Suppressor macrophage treated with lipopolysaccharide for 1 hour (primary cell): Measurements from ENCODE around the gene ZFAND3.

Experiments
- DNase-seq, 3 donors: peaks; one replicate each; pipeline ENCODE4 v3.0.0-alpha.2; 2020 to 2022

The ZFAND3 gene

DNA sequence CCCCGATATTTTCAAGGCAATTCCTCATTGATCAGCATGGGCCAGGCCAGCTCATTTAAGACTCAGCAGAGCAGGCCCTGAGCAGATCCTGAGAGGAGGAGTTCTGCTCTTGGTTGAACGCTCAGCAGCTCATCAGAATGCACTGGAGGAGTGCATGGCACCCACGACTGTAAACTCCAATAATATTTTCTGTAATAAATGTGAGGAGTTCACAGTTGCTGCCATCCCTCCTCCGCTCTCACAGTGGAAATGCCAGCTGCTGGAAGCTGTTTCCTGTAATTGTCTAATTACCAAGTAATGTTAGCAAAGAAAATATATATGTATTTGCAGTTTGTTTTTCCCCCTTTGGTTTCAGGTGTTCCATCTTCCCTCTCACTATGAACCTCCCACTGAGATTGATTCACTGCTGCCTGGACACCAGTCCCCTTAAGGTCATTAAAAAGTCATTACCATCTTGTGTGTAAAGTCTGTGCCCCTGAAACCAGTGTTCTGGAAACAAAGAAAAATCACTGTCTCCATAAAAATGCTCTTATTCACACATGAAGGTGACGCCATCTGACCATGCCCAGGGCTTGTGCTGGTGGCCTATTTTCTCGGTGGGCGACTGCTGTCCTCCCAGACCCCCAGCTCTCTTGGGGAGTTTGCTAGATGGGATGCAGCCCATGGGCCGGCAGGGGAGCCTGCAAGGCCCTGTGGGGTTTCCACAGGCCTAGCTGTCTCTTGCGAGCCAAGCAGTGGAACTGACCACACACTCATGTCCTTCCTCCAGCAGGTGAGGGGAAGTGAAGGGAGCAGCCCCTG, 374.2 kb downstream of the ZFAND3 start:
- no peak for DNase-seq

- DNase-seq: no peak
Observed at GRCh38 chr6:38194282-38194572, 374.7 kb downstream of the ZFAND3 start.

GRCh38 chr6:38194589-38194988, 375.1 kb downstream of the ZFAND3 start:
- no peak for DNase-seq

- no peak for DNase-seq
Observed at GRCh38 chr6:38195113-38195635, 375.6 kb downstream of the ZFAND3 start.

DNA sequence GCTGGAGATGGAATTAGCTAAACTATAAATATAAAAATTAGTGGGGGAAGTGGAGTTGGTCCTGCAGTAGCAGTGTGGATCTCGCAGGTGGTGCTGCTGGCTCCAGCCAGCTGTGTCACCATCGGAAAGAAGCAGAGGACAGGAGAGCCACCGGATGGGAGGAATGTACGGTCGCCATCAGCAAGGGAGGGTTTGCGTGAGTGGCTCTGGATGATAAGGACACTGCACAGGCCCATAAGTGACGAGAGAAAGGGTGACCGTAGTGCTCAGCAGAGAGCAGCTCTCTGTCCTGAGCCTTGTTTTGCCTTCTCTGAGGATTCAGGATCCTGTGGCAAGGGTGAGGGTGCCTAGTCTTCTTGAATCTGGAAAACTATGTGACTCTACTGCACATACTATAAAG, 378.7 kb downstream of the ZFAND3 start:
- DNase-seq: no peak
